CD4-positive, alpha-beta memory T cell (primary cell): ENCODE data around the gene INPP4A. TPM values are rescaled to one million over a fixed set of nuclear protein-coding genes. Genes with fewer than 3 reads are reported as not detected.
A peak's percentile ranks its signal among the peaks of the same experiment; 100 is the strongest.

Source experiments
- CTCF ChIA-PET: fragments of 350-600 bp; sonication (Branson Sonifier 250); formaldehyde crosslinking; loops from one replicate; lab custom pipeline; 2021; ENCODE audit warnings: inconsistent platforms; ENCODE audit not compliant: partially characterized antibody; lab: Charles Lee
- POLR2A ChIA-PET: fragments of 350-600 bp; sonication (Branson Sonifier 250); formaldehyde crosslinking; loops from one replicate; lab custom pipeline; 2021; ENCODE audit not compliant: partially characterized antibody; lab: Charles Lee
- DNase-seq, 5 donors: peaks; one replicate each; pipeline versions ENCODE4 v3.0.0 to v3.0.0-alpha.2; 2020 to 2022; ENCODE audit warnings: mixed read lengths in 1 of 5
- H3K27ac ChIP-seq: one replicate; pipeline ENCODE4 v1.7.0; 2013; ENCODE audit warnings: low read depth, low read length
- H3K27me3 ChIP-seq: 2 replicates; pipeline ENCODE4 v1.7.0; 2013; ENCODE audit warnings: mild to moderate bottlenecking, low read length, moderate library complexity; ENCODE audit not compliant: insufficient read depth
- H3K36me3 ChIP-seq: 2 replicates; pipeline ENCODE4 v1.7.0; 2013; ENCODE audit warnings: mild to moderate bottlenecking, low read length, moderate library complexity; ENCODE audit not compliant: insufficient read depth
- H3K4me1 ChIP-seq: 2 replicates; pipeline ENCODE4 v1.7.0; 2013; ENCODE audit warnings: mild to moderate bottlenecking, low read length, moderate library complexity; ENCODE audit not compliant: insufficient read depth
- H3K4me3 ChIP-seq, 2 donors: one replicate each; pipeline ENCODE4 v1.7.0; 2013; ENCODE audit warnings: low read length in 2 of 2, mild to moderate bottlenecking in 1 of 2
- H3K9me3 ChIP-seq, 2 donors: one replicate each; pipeline ENCODE4 v1.7.0; 2013; ENCODE audit warnings: low read length in 2 of 2, control low read depth in 1 of 2; ENCODE audit not compliant: control insufficient read depth in 1 of 2
- H3K27ac Mint-ChIP-seq, 7 donors: one replicate each; pipeline ENCODE4 v1.8.0; 2020 to 2021; ENCODE audit warnings: mixed read lengths in 7 of 7, mild to moderate bottlenecking in 6 of 7, inconsistent platforms in 3 of 7, moderate library complexity in 3 of 7
- H3K27me3 Mint-ChIP-seq, 2 donors: one replicate each; pipeline ENCODE4 v1.8.0; 2020 to 2021; ENCODE audit warnings: mixed read lengths in 2 of 2
- H3K36me3 Mint-ChIP-seq, 2 donors: one replicate each; pipeline ENCODE4 v1.8.0; 2020 to 2021; ENCODE audit warnings: mixed read lengths in 2 of 2, inconsistent platforms in 1 of 2, mild to moderate bottlenecking in 1 of 2
- H3K4me1 Mint-ChIP-seq, 4 donors: one replicate each; pipeline ENCODE4 v1.8.0; 2020 to 2021; ENCODE audit warnings: mixed read lengths in 4 of 4, mild to moderate bottlenecking in 1 of 4
- H3K4me3 Mint-ChIP-seq, 8 donors: one replicate each; pipeline ENCODE4 v1.8.0; 2020 to 2021; ENCODE audit warnings: mixed read lengths in 8 of 8, mild to moderate bottlenecking in 7 of 8, moderate library complexity in 6 of 8, inconsistent platforms in 3 of 8
- H3K9me3 Mint-ChIP-seq, 8 donors: one replicate each; pipeline ENCODE4 v1.8.0; 2020 to 2021; ENCODE audit warnings: mixed read lengths in 8 of 8, mild to moderate bottlenecking in 5 of 8, inconsistent platforms in 3 of 8, moderate library complexity in 1 of 8
- intact Hi-C: fragments of 100-400 bp; cut with micrococcal nuclease; formaldehyde crosslinking; loops from one replicate; pipeline ENCODE4 v1.15.1; 2023
- polyA plus RNA-seq, 2 donors: library from polyadenylated mRNA; unstranded; fragments of 300-500 nt; fragmentation: Illumina TruSeq; gene quantifications; one replicate each; pipeline ENCODE4 v1.2.3, GENCODE V29; 2021
- total RNA-seq, 2 experiments: library from RNA; stranded (reverse); gene quantifications; one replicate each; pipeline ENCODE4 v1.2.3, GENCODE V29; 2021

Gene INPP4A
- total and polyA plus RNA-seq, 4 experiments from 2014 or later: 30.5 to 133 (median 91.9) TPM

GRCh38 chr2:98482362-98482761 lies 37.7 kb downstream of the INPP4A start:
- peaks cover 84 to 100% (median 93%) of the 10 kb centered on the region in 4 donors for H3K4me1 Mint-ChIP-seq
- peak overlapping the region; percentile 53 to 90 (median 74) for H3K27ac Mint-ChIP-seq
- peaks cover 3 to 4% of the 10 kb centered on the region in 2 donors for H3K36me3 Mint-ChIP-seq
- no peaks in the 10 kb centered on the region for H3K27me3 Mint-ChIP-seq
- ChIA-PET POLR2A (interaction anchor here (1.0 to 15.7 kb wide), 5 partner anchors 11 to 36 kb away, joined by 3 to 327 read pairs (median 6); no protein-coding TSS in a partner anchor), CTCF (interaction anchor here (0.7 to 8.6 kb wide), 4 partner anchors 18 to 35 kb away, joined by 3 to 81 read pairs (median 4); no protein-coding TSS in a partner anchor)
- H3K27ac ChIP-seq: peak overlapping the region; percentile 43
- H3K27me3 ChIP-seq: no peaks in the 10 kb centered on the region
- H3K4me1 ChIP-seq: peaks cover 100% of the 10 kb centered on the region
- intact Hi-C loops: loop anchor here (5.0 kb wide), 1 partner anchor 35 kb away; no protein-coding TSS in a partner anchor
- H3K4me3 Mint-ChIP-seq: peak overlapping the region in 7 of 8 donors; percentile 8 to 57 (median 37)
- H3K9me3 ChIP-seq: no peaks in the 10 kb centered on the region
- H3K36me3 ChIP-seq: no peaks in the 10 kb centered on the region
- DNase-seq: no peak
- no peak overlapping the region for H3K4me3 ChIP-seq
- peaks cover 0 to 4% (median 0%) of the 10 kb centered on the region in 8 donors for H3K9me3 Mint-ChIP-seq

GRCh38 chr2:98483257-98483861 lies 38.7 kb downstream of the INPP4A start:
- peaks cover 82 to 100% (median 93%) of the 10 kb centered on the region in 4 donors for H3K4me1 Mint-ChIP-seq
- H3K4me3 Mint-ChIP-seq: peak overlapping the region; percentile 21 to 78 (median 61)
- Histone ChIP-seq H3K36me3 (no peaks in the 10 kb centered on the region), H3K4me3 (no peak overlapping the region), H3K27me3 (no peaks in the 10 kb centered on the region), H3K4me1 (peaks cover 100% of the 10 kb centered on the region), H3K27ac (peak overlapping the region; percentile 43), H3K9me3 (no peaks in the 10 kb centered on the region)
- no peaks in the 10 kb centered on the region for H3K27me3 Mint-ChIP-seq
- H3K36me3 Mint-ChIP-seq: peaks cover 0 to 5% of the 10 kb centered on the region in 2 donors
- no peak for DNase-seq
- intact Hi-C loops: loop anchor here (5.0 kb wide), 1 partner anchor 34 kb away; no protein-coding TSS in a partner anchor
- H3K27ac Mint-ChIP-seq: peak overlapping the region; percentile 44 to 89 (median 80)
- CTCF ChIA-PET: interaction anchor here (0.8 to 8.6 kb wide), 4 partner anchors 19 to 66 kb away, joined by 3 to 81 read pairs (median 4); no protein-coding TSS in a partner anchor
- POLR2A ChIA-PET: interaction anchor here (0.7 to 15.7 kb wide), 5 partner anchors 12 to 37 kb away, joined by 3 to 327 read pairs (median 6); no protein-coding TSS in a partner anchor
- peaks cover 0 to 2% (median 0%) of the 10 kb centered on the region in 8 donors for H3K9me3 Mint-ChIP-seq

- no peak for DNase-seq
- Histone ChIP-seq H3K27ac (peak overlapping the region; percentile 43), H3K27me3 (no peaks in the 10 kb centered on the region), H3K4me3 (no peak overlapping the region), H3K36me3 (no peaks in the 10 kb centered on the region), H3K9me3 (no peaks in the 10 kb centered on the region), H3K4me1 (peaks cover 100% of the 10 kb centered on the region)
- Mint-ChIP-seq H3K36me3 (peaks cover 0 to 2% of the 10 kb centered on the region in 2 donors), H3K4me1 (peaks cover 82 to 100% (median 93%) of the 10 kb centered on the region in 4 donors), H3K4me3 (peak overlapping the region; percentile 37 to 76 (median 58)), H3K27me3 (no peaks in the 10 kb centered on the region), H3K9me3 (peaks cover 0 to 2% (median 0%) of the 10 kb centered on the region in 8 donors), H3K27ac (peak overlapping the region; percentile 44 to 89 (median 80))
- ChIA-PET POLR2A (interaction anchor here (0.7 to 15.7 kb wide), 2 partner anchors 24 to 37 kb away, joined by 4 to 327 read pairs; no protein-coding TSS in a partner anchor), CTCF (interaction anchor here (1.5 to 8.6 kb wide), 2 partner anchors 20 to 35 kb away, joined by 3 to 81 read pairs; no protein-coding TSS in a partner anchor)
- intact Hi-C loops: loop anchor here (5.0 kb wide), 1 partner anchor 33 kb away; no protein-coding TSS in a partner anchor
Observed at GRCh38 chr2:98484121-98484557, 39.5 kb downstream of the INPP4A start.

- Mint-ChIP-seq H3K4me3 (peak overlapping the region in 7 of 8 donors; percentile 36 to 76 (median 52)), H3K27me3 (no peaks in the 10 kb centered on the region), H3K27ac (peak overlapping the region; percentile 44 to 89 (median 80)), H3K9me3 (peaks cover 0 to 2% (median 0%) of the 10 kb centered on the region in 8 donors), H3K36me3 (peaks cover 0 to 2% of the 10 kb centered on the region in 2 donors), H3K4me1 (peaks cover 78 to 100% (median 93%) of the 10 kb centered on the region in 4 donors)
- no peak overlapping the region for H3K27ac ChIP-seq
- ChIA-PET POLR2A (interaction anchor here (1.1 to 15.7 kb wide), 2 partner anchors 9 to 25 kb away, joined by 3 to 327 read pairs; no protein-coding TSS in a partner anchor), CTCF (interaction anchor here (1.4 to 8.6 kb wide), 5 partner anchors 20 to 38 kb away, joined by 3 to 81 read pairs (median 4); no protein-coding TSS in a partner anchor)
- no peaks in the 10 kb centered on the region for H3K27me3 ChIP-seq
- no peaks in the 10 kb centered on the region for H3K36me3 ChIP-seq
- H3K4me3 ChIP-seq: peak overlapping the region in 1 of 2 donors; percentile 2
- intact Hi-C loops: loop anchor here (5.0 kb wide), 1 partner anchor 32 kb away; no protein-coding TSS in a partner anchor
- DNase-seq: peak in 4 of 5 donors; percentile 38 to 63 (median 43)
- H3K4me1 ChIP-seq: peaks cover 100% of the 10 kb centered on the region
- H3K9me3 ChIP-seq: no peaks in the 10 kb centered on the region
Observed at GRCh38 chr2:98484652-98485452, 40.2 kb downstream of the INPP4A start.

GRCh38 chr2:98485453-98485755 lies 40.7 kb downstream of the INPP4A start:
- POLR2A ChIA-PET: interaction anchor here (1.1 to 15.7 kb wide), 2 partner anchors 9 to 26 kb away, joined by 3 to 327 read pairs; no protein-coding TSS in a partner anchor
- H3K27ac Mint-ChIP-seq: peak overlapping the region in 6 of 7 donors; percentile 44 to 84 (median 77)
- H3K4me3 ChIP-seq: no peak overlapping the region
- H3K4me3 Mint-ChIP-seq: peak overlapping the region in 7 of 8 donors; percentile 36 to 76 (median 52)
- peaks cover 0 to 4% of the 10 kb centered on the region in 2 donors for H3K36me3 Mint-ChIP-seq
- no peaks in the 10 kb centered on the region for H3K36me3 ChIP-seq
- intact Hi-C loops: no loop called here
- peaks cover 0 to 2% (median 0%) of the 10 kb centered on the region in 8 donors for H3K9me3 Mint-ChIP-seq
- peaks cover 78 to 100% (median 93%) of the 10 kb centered on the region in 4 donors for H3K4me1 Mint-ChIP-seq
- no peaks in the 10 kb centered on the region for H3K9me3 ChIP-seq
- CTCF ChIA-PET: interaction anchor here (1.4 to 8.6 kb wide), 4 partner anchors 20 to 39 kb away, joined by 4 to 81 read pairs (median 4); no protein-coding TSS in a partner anchor
- no peaks in the 10 kb centered on the region for H3K27me3 Mint-ChIP-seq
- DNase-seq: no peak
- H3K27ac ChIP-seq: no peak overlapping the region
- H3K27me3 ChIP-seq: no peaks in the 10 kb centered on the region
- H3K4me1 ChIP-seq: peaks cover 100% of the 10 kb centered on the region

GRCh38 chr2:98486374-98486981 lies 41.8 kb downstream of the INPP4A start:
- DNase-seq: no peak
- Mint-ChIP-seq H3K9me3 (peaks cover 0 to 2% (median 0%) of the 10 kb centered on the region in 8 donors), H3K4me1 (peaks cover 76 to 100% (median 88%) of the 10 kb centered on the region in 4 donors), H3K27ac (peak overlapping the region; percentile 1 to 88 (median 75)), H3K27me3 (no peaks in the 10 kb centered on the region), H3K4me3 (peak overlapping the region in 5 of 8 donors; percentile 35 to 69 (median 46)), H3K36me3 (peaks cover 6 to 13% of the 10 kb centered on the region in 2 donors)
- no peak overlapping the region for H3K27ac ChIP-seq
- H3K4me1 ChIP-seq: peaks cover 91% of the 10 kb centered on the region
- no peaks in the 10 kb centered on the region for H3K27me3 ChIP-seq
- H3K4me3 ChIP-seq: no peak overlapping the region
- no peaks in the 10 kb centered on the region for H3K9me3 ChIP-seq
- intact Hi-C loops: no loop called here
- POLR2A ChIA-PET: interaction anchor here (0.5 to 15.7 kb wide), 5 partner anchors 11 to 40 kb away, joined by 3 to 327 read pairs (median 7); partner anchors contain the start of gene INPP4A
- H3K36me3 ChIP-seq: peaks cover 5% of the 10 kb centered on the region
- CTCF ChIA-PET: interaction anchor here (0.5 to 8.6 kb wide), 12 partner anchors 9 to 854 kb away, joined by 3 to 81 read pairs (median 7); no protein-coding TSS in a partner anchor
